Measurements from ENCODE around the gene TFPT. TPM values are rescaled to one million over a fixed set of nuclear protein-coding genes. Genes with fewer than 3 reads are reported as not detected.

The TFPT gene
- total RNA-seq, 2 experiments from 2014 or later = 10.1 to 11.2 TPM

GRCh38 chr19:54149021-54149812 lies 33.8 kb upstream of the TFPT start:
- no peaks in the 10 kb centered on the region for H3K27me3 Mint-ChIP-seq
- Histone ChIP-seq H3K9me3 (ENCODE audit: control insufficient read depth in 1 of 2, insufficient read depth in 1 of 2, low read length in 2 of 2) (no peaks in the 10 kb centered on the region), H3K4me1 (ENCODE audit: insufficient read depth, low read length) (peaks cover 13% of the 10 kb centered on the region), H3K27ac (ENCODE audit: low read depth in 1 of 2, low read length in 2 of 2) (no peak overlapping the region), H3K36me3 (ENCODE audit: insufficient read depth, low read length) (peaks cover 92% of the 10 kb centered on the region), H3K4me3 (ENCODE audit: low read length) (no peak overlapping the region), H3K27me3 (ENCODE audit: control insufficient read depth in 1 of 2, insufficient read depth in 2 of 2, low read length in 2 of 2) (no peaks in the 10 kb centered on the region)
- H3K4me1 Mint-ChIP-seq (ENCODE audit: low read depth) = peaks cover 15% of the 10 kb centered on the region
- H3K27ac Mint-ChIP-seq = no peak overlapping the region
- DNase-seq = no peak
- H3K4me3 Mint-ChIP-seq = no peak overlapping the region
- CTCF ChIA-PET = no interaction called here
- no peaks in the 10 kb centered on the region for H3K9me3 Mint-ChIP-seq
- POLR2A ChIA-PET = interaction anchor here (1.4 to 2.8 kb wide), 2 partner anchors 10 to 12 kb away, joined by 3 to 20 read pairs; partner anchors contain the start of genes CNOT3 and LENG1
- intact Hi-C loops (cut with DNase I, micrococcal nuclease) = no loop called here
- TF ChIP-seq, protein P1, sequence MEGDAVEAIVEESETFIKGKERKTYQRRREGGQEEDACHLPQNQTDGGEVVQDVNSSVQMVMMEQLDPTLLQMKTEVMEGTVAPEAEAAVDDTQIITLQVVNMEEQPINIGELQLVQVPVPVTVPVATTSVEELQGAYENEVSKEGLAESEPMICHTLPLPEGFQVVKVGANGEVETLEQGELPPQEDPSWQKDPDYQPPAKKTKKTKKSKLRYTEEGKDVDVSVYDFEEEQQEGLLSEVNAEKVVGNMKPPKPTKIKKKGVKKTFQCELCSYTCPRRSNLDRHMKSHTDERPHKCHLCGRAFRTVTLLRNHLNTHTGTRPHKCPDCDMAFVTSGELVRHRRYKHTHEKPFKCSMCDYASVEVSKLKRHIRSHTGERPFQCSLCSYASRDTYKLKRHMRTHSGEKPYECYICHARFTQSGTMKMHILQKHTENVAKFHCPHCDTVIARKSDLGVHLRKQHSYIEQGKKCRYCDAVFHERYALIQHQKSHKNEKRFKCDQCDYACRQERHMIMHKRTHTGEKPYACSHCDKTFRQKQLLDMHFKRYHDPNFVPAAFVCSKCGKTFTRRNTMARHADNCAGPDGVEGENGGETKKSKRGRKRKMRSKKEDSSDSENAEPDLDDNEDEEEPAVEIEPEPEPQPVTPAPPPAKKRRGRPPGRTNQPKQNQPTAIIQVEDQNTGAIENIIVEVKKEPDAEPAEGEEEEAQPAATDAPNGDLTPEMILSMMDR (IDR thresholded peaks at IDR 0.05) = no peak
- no peak for ATAC-seq (ENCODE audit: poor library complexity)
- peaks cover 91% of the 10 kb centered on the region for H3K36me3 Mint-ChIP-seq (ENCODE audit: low read depth)

- Histone ChIP-seq H3K4me1 (ENCODE audit: insufficient read depth, low read length) (peaks cover 2% of the 10 kb centered on the region), H3K4me3 (ENCODE audit: low read length) (no peak overlapping the region), H3K27ac (ENCODE audit: low read depth in 1 of 2, low read length in 2 of 2) (peak overlapping the region in 1 of 2 donors; percentile 10), H3K36me3 (ENCODE audit: insufficient read depth, low read length) (peaks cover 92% of the 10 kb centered on the region), H3K9me3 (ENCODE audit: control insufficient read depth in 1 of 2, insufficient read depth in 1 of 2, low read length in 2 of 2) (no peaks in the 10 kb centered on the region), H3K27me3 (ENCODE audit: control insufficient read depth in 1 of 2, insufficient read depth in 2 of 2, low read length in 2 of 2) (no peaks in the 10 kb centered on the region)
- no peaks in the 10 kb centered on the region for H3K27me3 Mint-ChIP-seq
- ATAC-seq (ENCODE audit: poor library complexity) (no peak), DNase-seq (no peak)
- peaks cover 91% of the 10 kb centered on the region for H3K36me3 Mint-ChIP-seq (ENCODE audit: low read depth)
- H3K9me3 Mint-ChIP-seq = no peaks in the 10 kb centered on the region
- POLR2A ChIA-PET = interaction anchor here (1.1 kb wide), 1 partner anchor 11 kb away, joined by 6 read pairs; the partner anchor contains the start of gene CNOT3
- CTCF ChIA-PET = no interaction called here
- H3K4me1 Mint-ChIP-seq (ENCODE audit: low read depth) = peaks cover 4% of the 10 kb centered on the region
- intact Hi-C loops (cut with DNase I, micrococcal nuclease) = no loop called here
- no peak overlapping the region for H3K4me3 Mint-ChIP-seq
- TF ChIP-seq, protein P1 (IDR thresholded peaks at IDR 0.05) = no peak
- no peak overlapping the region for H3K27ac Mint-ChIP-seq
Observed at GRCh38 chr19:54148158-54148557, 32.7 kb upstream of the TFPT start.

DNA sequence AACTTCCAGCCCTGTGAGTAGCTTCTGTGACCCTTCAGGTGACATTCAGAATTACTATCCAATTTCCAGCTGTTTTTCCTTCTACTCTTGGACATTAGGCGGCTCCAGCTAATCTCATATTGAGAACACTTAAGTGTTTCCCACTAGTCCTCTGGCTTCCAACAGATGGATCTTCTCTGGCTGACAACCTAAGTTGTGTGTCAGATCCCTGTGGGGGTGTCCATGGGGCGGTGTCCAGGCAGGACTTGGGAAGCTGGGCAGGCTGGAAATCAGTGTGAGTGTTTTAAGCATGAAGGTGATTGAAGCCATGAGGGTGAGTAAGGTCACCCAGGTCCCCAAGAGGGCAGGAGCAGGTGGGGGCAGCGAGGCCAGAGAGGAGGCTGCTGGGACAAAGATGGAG lies 32.2 kb upstream of the TFPT start:
- no peak overlapping the region for H3K4me3 ChIP-seq (ENCODE audit: low read length)
- Mint-ChIP-seq H3K27me3 (no peaks in the 10 kb centered on the region), H3K36me3 (ENCODE audit: low read depth) (peaks cover 91% of the 10 kb centered on the region), H3K4me1 (ENCODE audit: low read depth) (peaks cover 4% of the 10 kb centered on the region), H3K4me3 (no peak overlapping the region), H3K9me3 (no peaks in the 10 kb centered on the region), H3K27ac (no peak overlapping the region)
- CTCF ChIA-PET = no interaction called here
- H3K27me3 ChIP-seq (ENCODE audit: control insufficient read depth in 1 of 2, insufficient read depth in 2 of 2, low read length in 2 of 2) = no peaks in the 10 kb centered on the region
- no peaks in the 10 kb centered on the region for H3K9me3 ChIP-seq (ENCODE audit: control insufficient read depth in 1 of 2, insufficient read depth in 1 of 2, low read length in 2 of 2)
- ATAC-seq (ENCODE audit: poor library complexity) (no peak), DNase-seq (no peak)
- TF ChIP-seq, protein P1 (IDR thresholded peaks at IDR 0.05) = no peak
- POLR2A ChIA-PET = interaction anchor here (0.7 to 1.1 kb wide), 2 partner anchors 9 to 11 kb away, joined by 4 to 6 read pairs; partner anchors contain the start of gene CNOT3
- H3K4me1 ChIP-seq (ENCODE audit: insufficient read depth, low read length) = no peaks in the 10 kb centered on the region
- H3K36me3 ChIP-seq (ENCODE audit: insufficient read depth, low read length) = peaks cover 93% of the 10 kb centered on the region
- intact Hi-C loops (cut with DNase I, micrococcal nuclease) = no loop called here
- no peak overlapping the region for H3K27ac ChIP-seq (ENCODE audit: low read depth in 1 of 2, low read length in 2 of 2)

Data from CD4-positive, alpha-beta T cell (primary cell).